ENCODE results near the gene RBMS3. TPM values are rescaled to one million over a fixed set of nuclear protein-coding genes. Genes with fewer than 3 reads are reported as not detected.

RBMS3 gene
- total and polyA plus RNA-seq, 2 experiments from 2014 or later = 3.2 to 7.4 TPM

DNA sequence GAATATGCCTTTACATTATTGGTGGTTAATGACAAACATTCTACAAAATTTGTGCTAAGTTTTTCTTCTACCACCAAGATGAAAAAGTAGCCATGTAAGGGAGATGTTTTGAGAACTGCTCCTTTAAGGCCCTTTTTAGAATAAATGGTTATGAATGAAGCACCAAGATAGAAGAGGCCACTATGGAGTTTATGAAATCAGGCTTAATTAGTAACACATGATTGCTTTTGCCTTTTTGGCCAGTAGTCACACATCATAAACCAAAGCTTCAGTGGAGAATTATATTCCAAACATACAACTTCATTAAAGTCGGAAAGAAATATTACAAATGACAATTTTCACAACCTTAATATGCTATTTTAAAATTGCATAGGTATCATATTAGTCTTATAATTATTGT lies 331.7 kb downstream of the RBMS3 start (continued):
- no peak for TF ChIP-seq REST (IDR thresholded peaks at IDR 0.05; ENCODE audit: unreplicated experiment)
- TF ChIP-seq, protein P1, sequence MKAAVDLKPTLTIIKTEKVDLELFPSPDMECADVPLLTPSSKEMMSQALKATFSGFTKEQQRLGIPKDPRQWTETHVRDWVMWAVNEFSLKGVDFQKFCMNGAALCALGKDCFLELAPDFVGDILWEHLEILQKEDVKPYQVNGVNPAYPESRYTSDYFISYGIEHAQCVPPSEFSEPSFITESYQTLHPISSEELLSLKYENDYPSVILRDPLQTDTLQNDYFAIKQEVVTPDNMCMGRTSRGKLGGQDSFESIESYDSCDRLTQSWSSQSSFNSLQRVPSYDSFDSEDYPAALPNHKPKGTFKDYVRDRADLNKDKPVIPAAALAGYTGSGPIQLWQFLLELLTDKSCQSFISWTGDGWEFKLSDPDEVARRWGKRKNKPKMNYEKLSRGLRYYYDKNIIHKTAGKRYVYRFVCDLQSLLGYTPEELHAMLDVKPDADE (IDR thresholded peaks at IDR 0.05) = no peak
- TF ChIP-seq ZNF114 (CRISPR knock-in tag; IDR thresholded peaks at IDR 0.05) = no peak

DNA sequence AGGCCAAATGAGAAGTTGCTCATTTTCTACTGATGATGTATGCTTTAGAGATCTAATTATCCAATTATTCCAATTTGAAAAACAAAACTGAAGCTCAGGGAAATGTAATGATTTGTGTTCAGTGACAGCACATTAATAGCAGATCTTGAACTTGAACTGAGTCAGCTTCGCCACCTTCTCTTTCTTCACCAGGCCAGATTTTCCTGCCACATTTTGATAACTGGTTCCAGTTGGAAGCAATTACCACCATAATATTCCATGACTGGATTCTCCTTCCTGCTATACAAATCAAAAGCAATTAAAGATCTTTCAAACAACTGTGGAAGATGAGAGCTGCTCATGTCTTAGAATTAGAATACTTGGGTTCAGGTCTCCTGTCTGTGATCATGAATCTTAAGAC lies 334.1 kb downstream of the RBMS3 start:
- Histone ChIP-seq H3K27ac (ENCODE audit: low read depth) (no peak overlapping the region), H3F3A (replicated peaks; ENCODE audit: low read depth) (no peaks in the 10 kb centered on the region)
- H3K27ac Mint-ChIP-seq = no peak overlapping the region
- TF ChIP-seq CREB1 (CRISPR knock-in tag; IDR thresholded peaks at IDR 0.05; ENCODE audit: low read depth) (no peak), JUNB (IDR thresholded peaks at IDR 0.05; ENCODE audit: unreplicated experiment) (no peak), POLR2AphosphoS5 (IDR thresholded peaks at IDR 0.05; ENCODE audit: low read depth) (no peak), EZH2 (IDR thresholded peaks at IDR 0.05; ENCODE audit: low read depth, unreplicated experiment) (no peak), REST (IDR thresholded peaks at IDR 0.05; ENCODE audit: unreplicated experiment) (no peak), ZNF331 (CRISPR knock-in tag; IDR thresholded peaks at IDR 0.05; ENCODE audit: low read depth) (no peak)
- TF ChIP-seq, protein P1 (IDR thresholded peaks at IDR 0.05) = no peak
- TF ChIP-seq, protein P2, sequence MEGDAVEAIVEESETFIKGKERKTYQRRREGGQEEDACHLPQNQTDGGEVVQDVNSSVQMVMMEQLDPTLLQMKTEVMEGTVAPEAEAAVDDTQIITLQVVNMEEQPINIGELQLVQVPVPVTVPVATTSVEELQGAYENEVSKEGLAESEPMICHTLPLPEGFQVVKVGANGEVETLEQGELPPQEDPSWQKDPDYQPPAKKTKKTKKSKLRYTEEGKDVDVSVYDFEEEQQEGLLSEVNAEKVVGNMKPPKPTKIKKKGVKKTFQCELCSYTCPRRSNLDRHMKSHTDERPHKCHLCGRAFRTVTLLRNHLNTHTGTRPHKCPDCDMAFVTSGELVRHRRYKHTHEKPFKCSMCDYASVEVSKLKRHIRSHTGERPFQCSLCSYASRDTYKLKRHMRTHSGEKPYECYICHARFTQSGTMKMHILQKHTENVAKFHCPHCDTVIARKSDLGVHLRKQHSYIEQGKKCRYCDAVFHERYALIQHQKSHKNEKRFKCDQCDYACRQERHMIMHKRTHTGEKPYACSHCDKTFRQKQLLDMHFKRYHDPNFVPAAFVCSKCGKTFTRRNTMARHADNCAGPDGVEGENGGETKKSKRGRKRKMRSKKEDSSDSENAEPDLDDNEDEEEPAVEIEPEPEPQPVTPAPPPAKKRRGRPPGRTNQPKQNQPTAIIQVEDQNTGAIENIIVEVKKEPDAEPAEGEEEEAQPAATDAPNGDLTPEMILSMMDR (conservative IDR thresholded peaks at IDR 0.05; ENCODE audit: low read depth in 2 of 2) = no peak

More for the DNA sequence above, 334.1 kb downstream of the RBMS3 start:
- no peak for ATAC-seq
- Mint-ChIP-seq H3K9me3 (no peaks in the 10 kb centered on the region), H3K4me3 (no peak overlapping the region), H3K36me3 (ENCODE audit: low read depth) (no peaks in the 10 kb centered on the region), H3K4me1 (peaks cover 7% of the 10 kb centered on the region; the same call in 2 of the 3 replicates), H3K27me3 (ENCODE audit: insufficient read depth, low read depth, poor library complexity) (no peaks in the 10 kb centered on the region)
- DNase-seq (ENCODE audit: low spot score) = no peak
- no peak overlapping the region for H3K4me2 ChIP-seq
- no peaks in the 10 kb centered on the region for H3K36me3 ChIP-seq (ENCODE audit: insufficient read depth)
- no peaks in the 10 kb centered on the region for H3K79me2 ChIP-seq (replicated peaks; ENCODE audit: insufficient read depth)
- no peaks in the 10 kb centered on the region for H3K4me1 ChIP-seq (ENCODE audit: insufficient read depth)
- no peaks in the 10 kb centered on the region for H3K9me2 ChIP-seq (ENCODE audit: insufficient read depth)
- no peak overlapping the region for H3K4me3 ChIP-seq
- H3K27me3 ChIP-seq (ENCODE audit: insufficient read depth) = no peaks in the 10 kb centered on the region
- H2AFZ ChIP-seq = no peak overlapping the region
- H4K20me1 ChIP-seq (replicated peaks; ENCODE audit: insufficient read depth) = no peaks in the 10 kb centered on the region
